HG03558 (cell line): ENCODE results near the gene PTPRD.

ENCODE experiments used
- ATAC-seq: cut with Tn5 transposase; IDR thresholded peaks from one replicate; pipeline ENCODE4 v1.9.1; 2021; ENCODE audit warnings: moderate number of reproducible peaks; ENCODE audit not compliant: unreplicated experiment; ENCODE audit errors: extremely low read depth

PTPRD gene

GRCh38 chr9:9563817-9564216 lies 1049.0 kb downstream of the PTPRD start:
- no peak for ATAC-seq

GRCh38 chr9:9560382-9561035 lies 1052.3 kb downstream of the PTPRD start:
- no peak for ATAC-seq

GRCh38 chr9:9558907-9559306 lies 1053.9 kb downstream of the PTPRD start:
- no peak for ATAC-seq

- ATAC-seq, result no peak
Measured at GRCh38 chr9:9557804-9558334, 1054.9 kb downstream of the PTPRD start.

- no peak for ATAC-seq
Measured at GRCh38 chr9:9556865-9557803, 1055.7 kb downstream of the PTPRD start.

GRCh38 chr9:9552665-9553064 lies 1060.1 kb downstream of the PTPRD start:
- ATAC-seq, result no peak

- ATAC-seq, result no peak
Measured at GRCh38 chr9:9538766-9539165, 1074.0 kb downstream of the PTPRD start.

GRCh38 chr9:9538356-9538755 lies 1074.4 kb downstream of the PTPRD start:
- ATAC-seq, result no peak

GRCh38 chr9:9536523-9536922 lies 1076.3 kb downstream of the PTPRD start:
- ATAC-seq, result no peak

GRCh38 chr9:9523476-9524139 lies 1089.2 kb downstream of the PTPRD start:
- ATAC-seq, result no peak

- ATAC-seq, result no peak
Measured at GRCh38 chr9:9522406-9522805, 1090.4 kb downstream of the PTPRD start.

- no peak for ATAC-seq
Measured at GRCh38 chr9:9521033-9521779, 1091.6 kb downstream of the PTPRD start.

GRCh38 chr9:9504869-9505268 lies 1107.9 kb downstream of the PTPRD start:
- no peak for ATAC-seq

GRCh38 chr9:9499546-9499945 lies 1113.3 kb downstream of the PTPRD start:
- ATAC-seq, result no peak

- ATAC-seq, result no peak
Measured at GRCh38 chr9:9498846-9499245, 1114.0 kb downstream of the PTPRD start.

GRCh38 chr9:9498128-9498527 lies 1114.7 kb downstream of the PTPRD start:
- ATAC-seq, result no peak

- ATAC-seq, result no peak
Measured at GRCh38 chr9:9494336-9494735, 1118.5 kb downstream of the PTPRD start.

- no peak for ATAC-seq
Measured at GRCh38 chr9:9492506-9492905, 1120.3 kb downstream of the PTPRD start.

- ATAC-seq, result no peak
Measured at GRCh38 chr9:9489183-9489582, 1123.6 kb downstream of the PTPRD start.

- ATAC-seq, result no peak
Measured at GRCh38 chr9:9483175-9483574, 1129.6 kb downstream of the PTPRD start.
